ENCODE data around the gene IER5L. TPM values are rescaled to one million over a fixed set of nuclear protein-coding genes. Genes with fewer than 3 reads are reported as not detected.

IER5L gene
- total RNA-seq, 6 donors from 2014 or later = 3.7 to 17.0 (median 10.3) TPM

DNA sequence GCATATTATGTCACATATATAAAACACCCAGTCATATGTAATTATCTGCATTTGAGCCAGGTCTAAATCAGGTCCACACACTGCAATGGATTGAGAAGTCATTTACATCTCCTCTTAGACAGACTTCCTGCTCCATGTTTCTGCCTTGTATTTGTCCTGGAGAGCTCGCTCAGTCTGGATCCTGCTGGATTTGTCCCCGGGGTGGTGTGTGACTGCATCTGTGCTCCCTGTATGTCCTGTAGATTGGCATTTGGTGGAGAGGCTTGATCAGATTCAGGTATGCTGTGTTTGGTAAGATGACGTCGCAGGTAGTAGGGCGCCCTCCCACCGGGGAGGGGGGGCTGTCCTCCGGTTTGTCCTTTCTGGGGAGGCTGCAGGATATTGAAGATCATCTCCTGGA, 33.6 kb upstream of the IER5L start:
- TF ChIP-seq EP300 (IDR thresholded peaks at IDR 0.05) = no peak
- no peak for TF ChIP-seq POLR2A (IDR thresholded peaks at IDR 0.05)
- TF ChIP-seq, protein P1, sequence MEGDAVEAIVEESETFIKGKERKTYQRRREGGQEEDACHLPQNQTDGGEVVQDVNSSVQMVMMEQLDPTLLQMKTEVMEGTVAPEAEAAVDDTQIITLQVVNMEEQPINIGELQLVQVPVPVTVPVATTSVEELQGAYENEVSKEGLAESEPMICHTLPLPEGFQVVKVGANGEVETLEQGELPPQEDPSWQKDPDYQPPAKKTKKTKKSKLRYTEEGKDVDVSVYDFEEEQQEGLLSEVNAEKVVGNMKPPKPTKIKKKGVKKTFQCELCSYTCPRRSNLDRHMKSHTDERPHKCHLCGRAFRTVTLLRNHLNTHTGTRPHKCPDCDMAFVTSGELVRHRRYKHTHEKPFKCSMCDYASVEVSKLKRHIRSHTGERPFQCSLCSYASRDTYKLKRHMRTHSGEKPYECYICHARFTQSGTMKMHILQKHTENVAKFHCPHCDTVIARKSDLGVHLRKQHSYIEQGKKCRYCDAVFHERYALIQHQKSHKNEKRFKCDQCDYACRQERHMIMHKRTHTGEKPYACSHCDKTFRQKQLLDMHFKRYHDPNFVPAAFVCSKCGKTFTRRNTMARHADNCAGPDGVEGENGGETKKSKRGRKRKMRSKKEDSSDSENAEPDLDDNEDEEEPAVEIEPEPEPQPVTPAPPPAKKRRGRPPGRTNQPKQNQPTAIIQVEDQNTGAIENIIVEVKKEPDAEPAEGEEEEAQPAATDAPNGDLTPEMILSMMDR (IDR thresholded peaks at IDR 0.05) = no peak
- DNase-seq (no peak), ATAC-seq (ENCODE audit: low FRiP score in 2 of 2) (no peak)
- H3K27ac ChIP-seq = no peak overlapping the region
- H3K9me3 ChIP-seq = no peaks in the 10 kb centered on the region
- no peaks in the 10 kb centered on the region for H3K4me1 ChIP-seq
- H3K4me3 ChIP-seq = no peak overlapping the region
- H3K27me3 ChIP-seq = no peaks in the 10 kb centered on the region
- no peaks in the 10 kb centered on the region for H3K36me3 ChIP-seq
- WGBS, 2 donors = 68 to 78% methylated on average over 7 of the region's 7 CpGs

GRCh38 chr9:129210125-129210524, 32.1 kb upstream of the IER5L start:
- ATAC-seq (ENCODE audit: low FRiP score in 2 of 2) (no peak), DNase-seq (no peak)
- Histone ChIP-seq H3K27me3 (no peaks in the 10 kb centered on the region), H3K36me3 (no peaks in the 10 kb centered on the region), H3K9me3 (no peaks in the 10 kb centered on the region), H3K4me3 (no peak overlapping the region), H3K27ac (no peak overlapping the region), H3K4me1 (no peaks in the 10 kb centered on the region)
- 87 to 93% methylated on average over 4 of the region's 5 CpGs for WGBS, 2 donors
- TF ChIP-seq POLR2A (IDR thresholded peaks at IDR 0.05) (no peak), POLR2AphosphoS5 (IDR thresholded peaks at IDR 0.05) (no peak), EP300 (IDR thresholded peaks at IDR 0.05) (no peak)
- TF ChIP-seq, protein P1 (IDR thresholded peaks at IDR 0.05) = no peak

DNA sequence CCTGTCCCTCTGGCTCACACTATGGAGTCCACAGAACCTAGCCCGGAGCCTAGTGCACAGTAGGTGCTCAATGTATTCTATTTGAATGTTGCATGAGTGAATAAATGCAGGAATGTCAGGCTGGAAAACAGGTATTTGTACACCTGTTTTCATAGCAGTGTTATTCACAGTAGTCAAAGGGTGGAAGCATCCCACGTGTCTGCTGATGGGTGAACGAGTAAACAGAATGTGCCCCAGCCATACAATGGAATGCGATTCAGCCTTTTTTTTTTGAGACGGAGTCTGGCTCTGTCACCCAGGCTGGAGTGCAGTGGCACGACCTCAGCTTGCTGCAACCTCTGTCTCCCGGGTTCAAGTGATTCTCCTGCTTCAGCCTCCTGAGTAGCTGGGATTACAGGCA, 31.5 kb upstream of the IER5L start:
- Histone ChIP-seq H3K9me3 (no peaks in the 10 kb centered on the region), H3K4me1 (no peaks in the 10 kb centered on the region), H3K36me3 (no peaks in the 10 kb centered on the region), H3K27ac (no peak overlapping the region), H3K4me3 (no peak overlapping the region), H3K27me3 (no peaks in the 10 kb centered on the region)
- WGBS, 2 donors = 70 to 82% methylated on average over 7 of the region's 7 CpGs
- TF ChIP-seq POLR2AphosphoS5 (IDR thresholded peaks at IDR 0.05) = no peak
- TF ChIP-seq, protein P1 (IDR thresholded peaks at IDR 0.05) = no peak
- TF ChIP-seq EP300 (IDR thresholded peaks at IDR 0.05) = no peak
- TF ChIP-seq POLR2A (IDR thresholded peaks at IDR 0.05) = no peak
- no peak for ATAC-seq (ENCODE audit: low FRiP score in 2 of 2)
- DNase-seq = no peak

- Histone ChIP-seq H3K27ac (no peak overlapping the region), H3K4me1 (no peaks in the 10 kb centered on the region), H3K27me3 (no peaks in the 10 kb centered on the region), H3K9me3 (no peaks in the 10 kb centered on the region), H3K4me3 (no peak overlapping the region), H3K36me3 (no peaks in the 10 kb centered on the region)
- no peak for DNase-seq
- ATAC-seq (ENCODE audit: low FRiP score in 2 of 2) = no peak
- no peak for TF ChIP-seq EP300 (IDR thresholded peaks at IDR 0.05)
- TF ChIP-seq, protein P1 (IDR thresholded peaks at IDR 0.05) = no peak
- TF ChIP-seq POLR2A (IDR thresholded peaks at IDR 0.05) = no peak
- no peak for TF ChIP-seq POLR2AphosphoS5 (IDR thresholded peaks at IDR 0.05)
- WGBS, 2 donors = 76 to 78% methylated on average over 3 to 4 of the region's 4 CpGs
Observed at GRCh38 chr9:129209109-129209508, 31.0 kb upstream of the IER5L start.

GRCh38 chr9:129208207-129209032, 30.4 kb upstream of the IER5L start:
- 69 to 74% methylated on average over 17 of the region's 17 CpGs for WGBS, 2 donors
- DNase-seq = no peak
- Histone ChIP-seq H3K27me3 (no peaks in the 10 kb centered on the region), H3K27ac (no peak overlapping the region), H3K4me1 (peaks cover under 1 to 2% (median 1%) of the 10 kb centered on the region in 4 donors), H3K36me3 (no peaks in the 10 kb centered on the region), H3K4me3 (no peak overlapping the region), H3K9me3 (no peaks in the 10 kb centered on the region)
- ATAC-seq (ENCODE audit: low FRiP score in 2 of 2) = no peak
- TF ChIP-seq POLR2AphosphoS5 (IDR thresholded peaks at IDR 0.05) = no peak
- no peak for TF ChIP-seq POLR2A (IDR thresholded peaks at IDR 0.05)
- TF ChIP-seq, protein P1 (IDR thresholded peaks at IDR 0.05) = no peak
- no peak for TF ChIP-seq EP300 (IDR thresholded peaks at IDR 0.05)
